Parathyroid adenoma (tissue), 2 donors: ENCODE measurements around the gene GAS2.
A peak's percentile ranks its signal among the peaks of the same experiment; 100 is the strongest.

Source experiments
- H2AFZ ChIP-seq: fragments of 300-600 bp; sonication (generic); one replicate; pipeline ENCODE4 v1.7.0; 2017; ENCODE audit warnings: antibody characterized with exemption, mild to moderate bottlenecking
- H3K27ac ChIP-seq: fragments of 300-600 bp; sonication (generic); one replicate; pipeline ENCODE4 v1.7.0; 2017
- H3K27me3 ChIP-seq: fragments of 300-600 bp; sonication (generic); one replicate; pipeline ENCODE4 v1.7.0; 2017; ENCODE audit warnings: low read length; ENCODE audit not compliant: control insufficient read depth, insufficient read depth
- H3K36me3 ChIP-seq: fragments of 300-600 bp; sonication (generic); one replicate; pipeline ENCODE4 v1.7.0; 2017; ENCODE audit warnings: low read length; ENCODE audit not compliant: control insufficient read depth, insufficient read depth
- H3K4me1 ChIP-seq: fragments of 300-600 bp; sonication (generic); one replicate; pipeline ENCODE4 v1.7.0; 2017; ENCODE audit warnings: control low read depth
- H3K4me2 ChIP-seq: fragments of 300-600 bp; sonication (generic); one replicate; pipeline ENCODE4 v1.7.0; 2017; ENCODE audit warnings: low read length
- H3K4me3 ChIP-seq: fragments of 300-600 bp; sonication (generic); one replicate; pipeline ENCODE4 v1.7.0; 2017; ENCODE audit warnings: low read depth, low read length
- H3K79me2 ChIP-seq: fragments of 300-600 bp; sonication (generic); one replicate; pipeline ENCODE4 v1.7.0; 2017; ENCODE audit warnings: control low read depth
- H3K9ac ChIP-seq: fragments of 300-600 bp; sonication (generic); one replicate; pipeline ENCODE4 v1.7.0; 2017; ENCODE audit warnings: mild to moderate bottlenecking
- H3K9me3 ChIP-seq: fragments of 300-600 bp; sonication (generic); one replicate; pipeline ENCODE4 v1.7.0; 2017; ENCODE audit warnings: low read length; ENCODE audit not compliant: control insufficient read depth
- CTCF ChIP-seq: fragments of 300-600 bp; sonication (generic); IDR thresholded peaks from one replicate; pipeline ENCODE4 v1.7.0; 2017; ENCODE audit warnings: antibody characterized with exemption, mild to moderate bottlenecking
- donor health status: primary hyperparathyroidism.

The GAS2 gene

GRCh38 chr11:22725079-22725478 is 58.7 kb downstream of the GAS2 start:
- Histone ChIP-seq H3K4me3 (no peak overlapping the region), H3K9me3 (no peaks in the 10 kb centered on the region), H3K9ac (no peak overlapping the region), H3K4me1 (no peaks in the 10 kb centered on the region), H3K27me3 (no peaks in the 10 kb centered on the region), H3K36me3 (no peaks in the 10 kb centered on the region), H3K4me2 (no peak overlapping the region), H3K27ac (no peak overlapping the region), H3K79me2 (no peaks in the 10 kb centered on the region), H2AFZ (no peak overlapping the region)
- TF ChIP-seq CTCF, result no peak

GRCh38 chr11:22728600-22729389 is 62.4 kb downstream of the GAS2 start:
- Histone ChIP-seq H3K79me2 (no peaks in the 10 kb centered on the region), H3K27me3 (no peaks in the 10 kb centered on the region), H3K9ac (no peak overlapping the region), H3K4me2 (no peak overlapping the region), H3K27ac (no peak overlapping the region), H3K4me3 (no peak overlapping the region), H3K36me3 (no peaks in the 10 kb centered on the region), H3K4me1 (no peaks in the 10 kb centered on the region), H3K9me3 (no peaks in the 10 kb centered on the region), H2AFZ (no peak overlapping the region)
- TF ChIP-seq CTCF, result no peak

- H3K27me3 ChIP-seq, result no peaks in the 10 kb centered on the region
- no peak overlapping the region for H3K4me2 ChIP-seq
- H3K79me2 ChIP-seq, result no peaks in the 10 kb centered on the region
- no peaks in the 10 kb centered on the region for H3K9me3 ChIP-seq
- no peak overlapping the region for H3K9ac ChIP-seq
- H3K4me3 ChIP-seq, result no peak overlapping the region
- no peaks in the 10 kb centered on the region for H3K36me3 ChIP-seq
- no peaks in the 10 kb centered on the region for H3K4me1 ChIP-seq
- TF ChIP-seq CTCF, result peak; percentile 4
- no peak overlapping the region for H3K27ac ChIP-seq
- H2AFZ ChIP-seq, result no peak overlapping the region
Measured at GRCh38 chr11:22730319-22730718, 63.9 kb downstream of the GAS2 start.

GRCh38 chr11:22732588-22732987 is 66.2 kb downstream of the GAS2 start:
- Histone ChIP-seq H3K9me3 (no peaks in the 10 kb centered on the region), H3K4me1 (no peaks in the 10 kb centered on the region), H3K4me2 (no peak overlapping the region), H3K79me2 (no peaks in the 10 kb centered on the region), H3K27me3 (no peaks in the 10 kb centered on the region), H3K36me3 (no peaks in the 10 kb centered on the region), H2AFZ (no peak overlapping the region), H3K4me3 (no peak overlapping the region), H3K9ac (no peak overlapping the region), H3K27ac (no peak overlapping the region)
- no peak for TF ChIP-seq CTCF
